NCI-H1930 (cell line): ENCODE data around the gene BATF2.
"Not testable (repeated sequence)": the region's sequence is repeated elsewhere in the genome, so short reads cannot be mapped to it uniquely, and the experiment has no call there.

Source experiments
- DNase-seq, 2 experiments: peaks; one replicate each; lab custom pipeline; 2025; lab: John Stamatoyannopoulos, UW

BATF2 gene

GRCh38 chr11:64996710-64997380, at the start of gene BATF2:
TSS of gene BATF2 (minus strand) at chr11:64996971. CDS start at chr11:64996914, 57 bp downstream.
- DNase-seq: peak; percentile 21 to 56

GRCh38 chr11:65045728-65046127, 49.0 kb upstream of the BATF2 start:
- no peak for DNase-seq

DNA sequence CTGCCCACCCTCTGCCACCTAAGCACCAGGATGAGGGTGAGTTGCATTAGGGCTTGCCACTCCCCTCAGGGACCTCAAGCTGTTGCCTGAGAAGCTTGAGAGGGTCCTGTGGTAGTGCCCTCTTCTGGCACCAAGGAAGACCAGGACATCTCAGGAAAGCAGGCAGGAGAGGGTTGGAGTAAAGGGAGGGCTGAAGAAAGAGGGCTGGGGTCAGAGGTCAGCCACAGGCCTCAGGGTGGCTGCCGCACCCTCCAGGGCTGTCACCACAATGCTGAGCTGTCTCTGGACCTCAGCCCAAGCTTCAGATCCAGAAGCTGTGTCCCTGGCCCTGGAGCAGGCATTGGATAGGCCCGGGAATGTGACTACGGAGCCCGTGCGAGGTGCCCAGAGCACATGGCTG, 48.3 kb upstream of the BATF2 start:
- no peak for DNase-seq

- DNase-seq: no peak
Observed at GRCh38 chr11:65043881-65044501, 47.2 kb upstream of the BATF2 start.

DNA sequence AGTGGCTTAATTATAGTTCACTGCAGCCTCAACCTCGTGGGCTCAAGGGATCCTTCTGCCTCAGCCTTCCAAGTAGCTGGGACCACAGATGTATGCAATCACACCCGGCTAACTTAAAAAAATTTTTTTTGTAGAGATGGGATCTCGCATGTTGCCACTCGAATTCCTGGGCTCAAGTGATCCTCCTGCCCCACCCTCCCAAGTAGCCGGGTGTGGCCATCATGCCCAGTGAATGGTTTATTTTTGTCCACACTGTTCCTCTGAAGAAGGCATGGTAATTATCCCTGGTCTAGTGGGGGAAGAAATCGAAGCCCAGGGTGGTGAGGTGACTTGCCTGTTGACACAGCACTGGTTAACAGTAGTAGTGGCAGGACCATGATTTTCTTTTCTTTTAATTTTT, 46.1 kb upstream of the BATF2 start:
- DNase-seq: no peak

DNA sequence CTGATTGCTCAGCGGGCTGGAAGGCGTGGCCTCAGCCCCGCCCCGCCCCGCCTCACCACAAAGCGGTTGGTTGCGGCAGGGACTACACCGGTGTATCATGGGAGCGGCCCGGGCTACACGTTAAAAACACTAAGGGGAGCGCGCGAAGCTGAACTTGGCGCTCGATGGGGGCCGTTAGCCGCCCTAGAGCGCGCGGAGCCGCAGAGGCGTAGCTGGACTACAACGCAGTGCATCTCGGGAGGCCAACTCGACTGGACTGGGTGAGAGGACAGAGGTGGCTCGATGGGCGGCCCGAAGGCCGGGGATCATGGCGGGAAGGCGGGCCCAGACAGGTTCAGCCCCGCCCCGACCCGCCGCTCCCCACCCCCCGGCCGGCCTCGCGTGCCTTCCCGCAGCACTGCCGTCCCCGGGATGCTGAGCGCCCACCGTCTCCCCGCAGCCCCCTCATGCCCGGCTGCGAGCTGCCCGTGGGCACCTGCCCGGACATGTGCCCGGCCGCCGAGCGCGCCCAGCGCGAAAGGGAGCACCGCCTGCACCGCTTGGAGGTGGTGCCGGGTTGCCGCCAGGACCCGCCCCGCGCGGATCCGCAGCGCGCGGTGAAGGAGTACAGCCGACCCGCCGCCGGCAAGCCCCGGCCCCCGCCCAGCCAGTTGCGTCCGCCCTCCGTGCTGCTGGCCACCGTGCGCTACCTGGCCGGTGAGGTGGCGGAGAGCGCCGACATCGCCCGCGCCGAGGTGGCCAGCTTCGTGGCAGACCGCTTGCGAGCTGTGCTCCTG, 44.3 kb upstream of the BATF2 start, which contains the start of gene SAC3D1:
SAC3D1 (plus strand) TSS at position 364 of the 776 bp plus-strand sequence; CDS start at position 447, 83 bp downstream.
- DNase-seq: peak; percentile 91 to 92

- no peak for DNase-seq
Observed at GRCh38 chr11:65040520-65040846, 43.7 kb upstream of the BATF2 start.

GRCh38 chr11:65036931-65037330, 40.2 kb upstream of the BATF2 start:
- no peak for DNase-seq

DNA sequence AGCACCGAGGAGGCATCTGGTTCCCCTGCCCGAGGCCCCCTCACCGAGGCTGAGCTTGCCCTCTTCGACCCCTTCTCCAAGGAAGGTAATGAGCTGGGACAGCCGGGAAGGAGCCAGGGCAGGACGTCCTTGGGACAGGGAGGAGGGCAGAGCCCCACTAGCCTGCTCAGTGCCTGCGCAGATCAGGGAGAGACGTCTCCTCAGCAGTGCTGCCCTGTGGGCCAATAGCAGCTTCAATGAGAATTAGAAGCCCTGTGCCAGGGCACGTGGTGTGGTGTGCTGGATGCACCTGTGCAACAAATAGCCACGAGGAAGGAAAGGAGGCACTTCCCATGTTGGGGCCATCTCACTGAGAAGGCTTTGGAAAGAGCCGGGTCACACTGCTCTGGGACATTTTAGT, 38.8 kb upstream of the BATF2 start:
- no peak for DNase-seq

DNA sequence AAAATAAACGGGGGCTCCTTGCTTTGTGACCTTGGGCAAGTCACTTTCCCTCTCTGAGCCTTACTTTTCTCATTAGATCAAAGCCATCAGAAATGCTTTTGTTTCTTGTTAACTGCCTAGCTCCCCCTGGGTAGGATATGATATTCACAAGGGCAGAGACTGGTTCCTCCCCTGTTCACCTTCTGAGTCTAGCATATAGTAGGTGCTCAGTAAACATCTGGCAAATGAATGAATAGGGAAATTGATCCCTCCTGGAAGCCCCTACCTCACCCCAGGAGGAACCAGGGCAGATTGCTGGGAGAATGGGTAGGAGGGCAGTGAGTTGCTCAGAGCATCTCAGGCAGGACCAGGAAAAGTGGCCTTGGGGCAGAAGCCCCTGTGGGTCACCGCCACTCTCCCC, 37.7 kb upstream of the BATF2 start:
- no peak for DNase-seq

- no peak for DNase-seq
Observed at GRCh38 chr11:65032216-65032615, 35.4 kb upstream of the BATF2 start.

- peak; percentile 95 to 97 for DNase-seq
Observed at GRCh38 chr11:65027213-65028067, 30.7 kb upstream of the BATF2 start, which contains the start of gene SNX15. TSS of gene SNX15 (plus strand) at chr11:65027439. CDS start at chr11:65027538, 99 bp downstream.

GRCh38 chr11:65026810-65027209, 30.0 kb upstream of the BATF2 start:
- no peak for DNase-seq

DNA sequence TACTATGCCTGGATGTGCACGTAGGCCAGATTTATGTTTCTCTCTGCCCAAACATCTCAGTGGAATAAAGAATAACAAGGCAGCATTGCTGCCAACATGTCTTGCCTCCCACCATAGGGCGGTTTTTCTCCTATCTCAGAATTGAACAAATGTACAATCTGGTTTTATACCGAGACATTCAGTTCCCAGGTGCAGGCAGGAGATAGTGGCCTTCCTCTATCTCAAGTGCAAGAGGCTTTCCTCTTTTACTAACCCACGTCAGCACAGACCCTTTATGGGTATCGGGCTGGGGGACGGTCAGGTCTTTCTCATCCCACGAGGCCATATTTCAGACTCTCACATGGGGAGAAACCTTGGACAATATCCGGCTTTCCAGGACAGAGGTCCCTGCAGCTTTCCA, 26.7 kb upstream of the BATF2 start:
- DNase-seq: not testable (repeated sequence)

- no peak for DNase-seq
Observed at GRCh38 chr11:65021509-65021908, 24.7 kb upstream of the BATF2 start.

GRCh38 chr11:65021003-65021402, 24.2 kb upstream of the BATF2 start:
- DNase-seq: no peak

DNA sequence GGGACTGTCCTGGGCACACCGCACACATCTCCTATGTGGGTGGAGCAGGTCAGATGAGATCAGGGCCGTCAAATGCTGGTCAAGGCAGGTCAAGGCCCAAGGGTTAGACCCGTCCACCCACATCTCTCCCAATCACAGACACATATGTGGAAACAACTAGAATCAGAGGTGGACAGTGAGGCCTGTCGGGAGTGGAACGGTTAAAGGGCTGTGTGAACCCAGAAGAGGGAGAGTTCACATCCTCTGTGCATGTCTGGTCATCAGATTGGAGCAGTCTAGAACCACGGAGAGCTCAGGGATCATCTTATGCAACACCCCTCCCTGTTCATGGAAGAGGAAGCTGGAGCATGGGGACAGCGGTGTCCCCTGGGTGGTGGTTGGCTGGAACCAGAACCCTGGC, 23.1 kb upstream of the BATF2 start:
- no peak for DNase-seq

DNA sequence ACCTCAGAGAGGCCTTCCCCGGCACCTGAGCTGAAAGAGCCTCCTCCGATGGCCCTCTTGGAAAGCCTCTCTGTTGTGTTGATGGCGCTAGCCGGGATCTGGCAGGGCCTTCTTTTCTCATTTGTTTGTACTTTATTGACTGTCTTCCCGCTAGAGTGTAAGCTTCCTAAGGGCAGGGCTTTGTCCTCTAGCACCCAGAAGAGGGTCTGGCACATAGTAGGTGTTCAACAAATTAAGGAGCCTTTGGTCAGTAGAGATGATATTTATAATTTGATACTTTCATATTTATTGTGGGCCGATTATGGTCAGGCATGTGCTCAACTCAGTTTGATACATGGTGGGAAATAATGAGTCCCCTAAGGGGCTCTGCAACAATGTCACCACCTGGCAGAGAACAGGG, 21.2 kb upstream of the BATF2 start:
- no peak for DNase-seq

DNA sequence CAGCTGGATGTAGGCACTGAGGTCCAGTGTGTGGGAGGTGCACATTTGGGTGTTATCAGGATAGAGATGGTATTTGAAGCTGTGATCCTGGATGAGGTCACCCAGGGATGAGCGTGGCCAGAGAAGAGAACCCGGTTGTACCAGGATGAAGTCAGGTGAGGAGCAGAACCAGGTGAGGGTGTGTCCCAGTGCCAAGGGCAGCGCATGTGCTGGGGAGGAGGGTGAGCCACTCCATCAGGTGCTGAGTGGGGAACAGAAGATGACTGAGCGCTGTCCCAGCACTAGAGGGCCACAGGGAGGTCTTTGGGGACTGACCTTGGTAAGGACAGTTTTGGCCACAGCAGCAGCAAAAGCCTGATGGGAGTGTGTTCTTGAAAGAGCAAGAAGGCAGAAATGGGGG, 19.9 kb upstream of the BATF2 start:
- no peak for DNase-seq

- DNase-seq: no peak
Observed at GRCh38 chr11:65014726-65015227, 18.0 kb upstream of the BATF2 start.

DNA sequence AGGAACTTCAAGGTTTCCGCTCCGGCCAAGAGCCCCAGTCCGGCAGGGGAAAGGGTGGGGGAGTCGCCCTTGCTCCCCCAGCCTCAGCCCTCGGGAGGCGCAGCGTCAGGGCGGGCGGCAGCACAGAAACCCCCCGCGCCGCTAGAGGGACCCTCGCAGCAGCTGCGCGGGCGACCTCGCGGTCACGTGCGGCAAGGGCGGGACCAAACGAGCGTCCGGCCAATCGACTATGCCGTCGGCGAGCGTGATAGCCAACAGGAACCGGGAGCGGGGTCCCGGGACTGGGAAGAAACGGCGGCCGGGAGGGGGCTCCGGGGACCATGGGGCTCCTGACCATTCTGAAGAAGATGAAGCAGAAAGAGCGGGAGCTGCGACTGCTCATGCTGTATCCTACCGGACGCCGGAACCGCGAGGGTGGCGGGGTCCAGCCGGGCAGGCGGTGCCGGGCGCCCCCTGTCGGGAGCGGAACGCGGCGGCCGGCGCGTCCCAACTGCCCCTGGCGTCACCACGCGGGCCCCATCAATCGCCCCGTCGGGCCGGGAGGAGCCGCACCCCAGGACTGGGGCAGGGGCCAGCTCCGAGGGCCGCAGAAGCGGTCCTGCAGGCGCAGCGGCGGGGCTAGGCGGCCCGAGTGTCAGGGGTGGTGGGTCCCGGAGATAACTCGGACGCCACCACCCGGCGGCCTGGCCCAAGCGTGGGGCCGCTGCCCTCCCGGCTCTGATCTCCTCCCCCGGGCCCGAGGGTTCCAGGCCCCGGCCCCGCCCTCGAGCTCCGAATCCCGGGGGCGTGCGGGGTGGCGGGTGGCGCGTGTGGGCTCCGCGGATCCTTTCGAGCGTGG, 17.3 kb upstream of the BATF2 start, which contains the start of gene ARL2:
ARL2 (plus strand) TSS at position 273 of the 838 bp plus-strand sequence; CDS start at position 321, 48 bp downstream.
- DNase-seq: peak; percentile 84 to 94
